HG02973 (cell line): ENCODE results near the gene MUL1.

Experiments
- ATAC-seq: cut with Tn5 transposase; IDR thresholded peaks from one replicate; pipeline ENCODE4 v1.9.1; 2021; ENCODE audit warnings: moderate library complexity; ENCODE audit not compliant: unreplicated experiment

The MUL1 gene

GRCh38 chr1:20472860-20473711 is 34.9 kb downstream of the MUL1 start:
- no peak for ATAC-seq

- ATAC-seq: no peak
Measured at GRCh38 chr1:20472121-20472520, 35.8 kb downstream of the MUL1 start.

- ATAC-seq: no peak
Measured at GRCh38 chr1:20470194-20470593, 37.8 kb downstream of the MUL1 start.

- no peak for ATAC-seq
Measured at GRCh38 chr1:20469406-20470076, 38.4 kb downstream of the MUL1 start.

DNA sequence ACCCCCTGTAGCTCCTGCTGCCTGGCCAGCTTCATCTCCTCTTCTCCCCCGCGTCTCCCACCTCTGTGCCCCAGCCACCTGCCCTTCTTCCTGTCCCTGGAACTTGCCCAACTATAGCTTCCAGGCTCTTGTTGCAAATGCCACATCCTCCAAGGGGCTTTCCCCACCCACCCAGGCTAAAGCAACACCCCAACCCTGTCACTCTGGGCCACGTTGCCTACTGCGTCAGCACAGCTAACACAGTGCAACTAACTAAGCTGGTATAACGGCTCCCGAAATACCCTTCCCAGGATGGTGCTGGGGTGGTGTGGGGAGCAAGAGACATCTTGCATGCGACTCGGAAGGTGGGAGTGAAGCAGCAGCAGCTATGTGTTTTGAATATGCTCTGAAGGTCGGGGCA is 41.7 kb downstream of the MUL1 start:
- no peak for ATAC-seq

DNA sequence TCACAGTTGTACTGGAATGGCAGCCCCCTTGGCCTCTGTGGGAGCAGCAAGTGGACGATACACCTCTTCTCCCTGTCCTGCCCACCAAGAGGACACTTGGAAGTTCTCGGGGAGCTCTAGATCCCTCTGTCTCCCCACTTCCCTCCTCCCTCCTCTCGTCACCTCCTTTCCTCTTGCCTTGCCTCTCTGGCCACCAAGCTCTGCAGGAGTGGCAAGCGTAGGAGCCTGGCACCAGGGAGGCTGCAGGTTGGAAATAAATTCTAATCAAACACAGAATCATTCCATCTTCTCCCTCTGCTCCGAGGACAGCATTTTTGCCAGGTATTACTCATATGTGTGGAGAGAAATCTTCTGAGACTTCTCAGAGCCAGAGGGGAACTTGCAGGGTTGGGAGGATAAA is 42.8 kb downstream of the MUL1 start:
- no peak for ATAC-seq

- ATAC-seq: no peak
Measured at GRCh38 chr1:20463502-20463901, 44.4 kb downstream of the MUL1 start.

- ATAC-seq: no peak
Measured at GRCh38 chr1:20462397-20462796, 45.6 kb downstream of the MUL1 start.

GRCh38 chr1:20458717-20459116 is 49.2 kb downstream of the MUL1 start:
- no peak for ATAC-seq

DNA sequence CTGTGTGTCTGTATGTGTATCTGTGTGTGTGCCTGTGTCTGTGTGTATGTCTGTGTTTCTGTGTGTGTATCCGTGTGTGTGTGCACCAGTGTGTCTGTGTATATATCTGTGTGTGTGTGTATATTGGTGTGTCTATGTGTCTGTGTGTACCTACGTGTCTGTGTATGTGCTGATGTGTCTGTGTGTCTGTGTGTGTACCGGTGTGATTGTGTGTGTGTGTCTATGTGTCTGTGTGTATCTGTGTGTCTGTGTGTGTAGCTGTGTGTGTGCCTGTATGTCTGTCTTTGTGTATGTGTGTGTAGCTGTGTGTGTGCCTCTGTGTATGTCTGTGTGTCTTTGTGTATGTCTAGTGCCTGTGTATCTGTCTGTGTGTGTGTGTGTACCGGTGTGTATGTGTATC is 53.9 kb downstream of the MUL1 start:
- no peak for ATAC-seq

GRCh38 chr1:20449735-20450311 is 58.1 kb downstream of the MUL1 start:
- ATAC-seq: no peak
